Measurements from ENCODE around the gene SERPINH1.

DNA sequence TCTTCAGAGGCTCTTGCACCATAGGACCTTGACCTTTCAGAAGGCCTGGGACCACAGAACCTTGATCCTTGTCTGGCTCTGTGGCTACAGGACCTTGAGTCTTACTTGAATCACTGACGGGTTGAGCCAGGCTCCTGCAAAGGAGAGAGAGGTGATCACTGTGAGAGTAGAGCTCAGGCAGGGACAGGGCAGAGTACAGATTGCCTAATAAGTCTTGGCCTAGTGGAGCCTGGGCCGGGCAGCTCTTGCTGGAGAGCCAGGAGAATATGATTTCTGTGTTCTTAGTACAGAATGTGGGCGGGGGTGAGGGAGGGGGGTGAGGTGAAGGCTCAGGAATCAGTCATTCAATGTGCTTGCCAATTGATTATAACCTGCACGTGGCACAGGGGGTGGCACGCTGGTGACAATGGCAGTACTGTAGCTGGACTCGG is 26.0 kb downstream of the SERPINH1 start:
- TF ChIP-seq, protein P1, sequence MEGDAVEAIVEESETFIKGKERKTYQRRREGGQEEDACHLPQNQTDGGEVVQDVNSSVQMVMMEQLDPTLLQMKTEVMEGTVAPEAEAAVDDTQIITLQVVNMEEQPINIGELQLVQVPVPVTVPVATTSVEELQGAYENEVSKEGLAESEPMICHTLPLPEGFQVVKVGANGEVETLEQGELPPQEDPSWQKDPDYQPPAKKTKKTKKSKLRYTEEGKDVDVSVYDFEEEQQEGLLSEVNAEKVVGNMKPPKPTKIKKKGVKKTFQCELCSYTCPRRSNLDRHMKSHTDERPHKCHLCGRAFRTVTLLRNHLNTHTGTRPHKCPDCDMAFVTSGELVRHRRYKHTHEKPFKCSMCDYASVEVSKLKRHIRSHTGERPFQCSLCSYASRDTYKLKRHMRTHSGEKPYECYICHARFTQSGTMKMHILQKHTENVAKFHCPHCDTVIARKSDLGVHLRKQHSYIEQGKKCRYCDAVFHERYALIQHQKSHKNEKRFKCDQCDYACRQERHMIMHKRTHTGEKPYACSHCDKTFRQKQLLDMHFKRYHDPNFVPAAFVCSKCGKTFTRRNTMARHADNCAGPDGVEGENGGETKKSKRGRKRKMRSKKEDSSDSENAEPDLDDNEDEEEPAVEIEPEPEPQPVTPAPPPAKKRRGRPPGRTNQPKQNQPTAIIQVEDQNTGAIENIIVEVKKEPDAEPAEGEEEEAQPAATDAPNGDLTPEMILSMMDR (conservative IDR thresholded peaks at IDR 0.05 in 1 of 2, IDR thresholded peaks at IDR 0.05 in 1 of 2; ENCODE audit: extremely low read depth in 1 of 2, insufficient read depth in 1 of 2, low read depth in 1 of 2, low read length in 2 of 2), result no peak
- TF ChIP-seq EZH2 (IDR thresholded peaks at IDR 0.05; ENCODE audit: borderline replicate concordance, low read length), result no peak

Measured in mammary epithelial cell (primary cell).